ENCODE data around the gene MEGF10.

DNA sequence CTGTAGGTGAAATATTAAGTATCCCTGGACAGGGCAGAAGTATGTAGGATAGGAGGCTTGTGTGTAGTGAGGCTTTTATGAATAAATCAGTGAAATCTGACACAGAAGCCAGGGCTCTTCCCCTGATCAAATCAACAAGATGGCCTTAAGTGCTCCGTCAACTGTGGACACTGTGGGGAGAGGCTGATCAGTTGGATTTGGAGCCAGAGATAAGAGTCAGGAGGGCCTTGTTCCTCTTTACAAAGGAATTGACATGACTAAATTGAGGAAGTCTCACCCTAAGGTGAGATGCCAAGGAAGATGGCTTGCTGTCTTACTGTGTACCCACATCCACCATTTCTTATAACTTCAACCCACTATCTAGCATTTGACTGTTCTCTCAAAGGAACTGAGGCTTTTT is 135.3 kb downstream of the MEGF10 start:
- no peak for TF ChIP-seq POLR2A (IDR thresholded peaks at IDR 0.05)
- TF ChIP-seq, protein P1, sequence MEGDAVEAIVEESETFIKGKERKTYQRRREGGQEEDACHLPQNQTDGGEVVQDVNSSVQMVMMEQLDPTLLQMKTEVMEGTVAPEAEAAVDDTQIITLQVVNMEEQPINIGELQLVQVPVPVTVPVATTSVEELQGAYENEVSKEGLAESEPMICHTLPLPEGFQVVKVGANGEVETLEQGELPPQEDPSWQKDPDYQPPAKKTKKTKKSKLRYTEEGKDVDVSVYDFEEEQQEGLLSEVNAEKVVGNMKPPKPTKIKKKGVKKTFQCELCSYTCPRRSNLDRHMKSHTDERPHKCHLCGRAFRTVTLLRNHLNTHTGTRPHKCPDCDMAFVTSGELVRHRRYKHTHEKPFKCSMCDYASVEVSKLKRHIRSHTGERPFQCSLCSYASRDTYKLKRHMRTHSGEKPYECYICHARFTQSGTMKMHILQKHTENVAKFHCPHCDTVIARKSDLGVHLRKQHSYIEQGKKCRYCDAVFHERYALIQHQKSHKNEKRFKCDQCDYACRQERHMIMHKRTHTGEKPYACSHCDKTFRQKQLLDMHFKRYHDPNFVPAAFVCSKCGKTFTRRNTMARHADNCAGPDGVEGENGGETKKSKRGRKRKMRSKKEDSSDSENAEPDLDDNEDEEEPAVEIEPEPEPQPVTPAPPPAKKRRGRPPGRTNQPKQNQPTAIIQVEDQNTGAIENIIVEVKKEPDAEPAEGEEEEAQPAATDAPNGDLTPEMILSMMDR (IDR thresholded peaks at IDR 0.05): no peak
- TF ChIP-seq EP300 (IDR thresholded peaks at IDR 0.05): no peak

Data from gastroesophageal sphincter (tissue), 3 donors.